Hypothalamus (tissue), 51 donors: Measurements from ENCODE around the gene USP17L12.
"Not testable (repeated sequence)": the region's sequence is repeated elsewhere in the genome, so short reads cannot be mapped to it uniquely, and the experiment has no call there.

Source experiments
- DNase-seq, 51 donors: peaks; one replicate each; lab custom pipeline; 2025; lab: John Stamatoyannopoulos, UW

USP17L12 gene, protein sequence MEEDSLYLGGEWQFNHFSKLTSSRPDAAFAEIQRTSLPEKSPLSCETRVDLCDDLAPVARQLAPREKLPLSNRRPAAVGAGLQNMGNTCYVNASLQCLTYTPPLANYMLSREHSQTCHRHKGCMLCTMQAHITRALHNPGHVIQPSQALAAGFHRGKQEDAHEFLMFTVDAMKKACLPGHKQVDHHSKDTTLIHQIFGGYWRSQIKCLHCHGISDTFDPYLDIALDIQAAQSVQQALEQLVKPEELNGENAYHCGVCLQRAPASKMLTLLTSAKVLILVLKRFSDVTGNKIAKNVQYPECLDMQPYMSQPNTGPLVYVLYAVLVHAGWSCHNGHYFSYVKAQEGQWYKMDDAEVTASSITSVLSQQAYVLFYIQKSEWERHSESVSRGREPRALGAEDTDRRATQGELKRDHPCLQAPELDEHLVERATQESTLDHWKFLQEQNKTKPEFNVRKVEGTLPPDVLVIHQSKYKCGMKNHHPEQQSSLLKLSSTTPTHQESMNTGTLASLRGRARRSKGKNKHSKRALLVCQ

DNA sequence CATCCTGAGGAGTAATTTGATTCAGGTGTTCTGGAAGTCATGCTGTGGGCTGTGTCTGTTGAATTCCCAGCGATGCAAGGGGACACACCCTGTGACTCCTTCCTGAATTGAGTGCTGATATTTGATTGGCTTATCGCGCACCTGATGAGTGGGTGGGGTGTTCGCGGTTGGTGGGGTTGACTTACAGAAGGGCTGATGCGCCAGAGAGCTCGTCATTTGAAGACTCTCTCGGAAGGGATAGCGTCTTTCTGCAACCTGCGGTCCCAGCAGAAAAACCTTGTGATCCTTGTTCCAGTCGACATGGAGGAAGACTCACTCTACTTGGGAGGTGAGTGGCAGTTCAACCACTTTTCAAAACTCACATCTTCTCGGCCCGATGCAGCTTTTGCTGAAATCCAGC is at the start of gene USP17L12:
TSS of gene USP17L12 (plus strand) at position 301 of the 400 bp plus-strand sequence. CDS start at position 301, 0 bp downstream.
- not testable (repeated sequence) for DNase-seq

DNA sequence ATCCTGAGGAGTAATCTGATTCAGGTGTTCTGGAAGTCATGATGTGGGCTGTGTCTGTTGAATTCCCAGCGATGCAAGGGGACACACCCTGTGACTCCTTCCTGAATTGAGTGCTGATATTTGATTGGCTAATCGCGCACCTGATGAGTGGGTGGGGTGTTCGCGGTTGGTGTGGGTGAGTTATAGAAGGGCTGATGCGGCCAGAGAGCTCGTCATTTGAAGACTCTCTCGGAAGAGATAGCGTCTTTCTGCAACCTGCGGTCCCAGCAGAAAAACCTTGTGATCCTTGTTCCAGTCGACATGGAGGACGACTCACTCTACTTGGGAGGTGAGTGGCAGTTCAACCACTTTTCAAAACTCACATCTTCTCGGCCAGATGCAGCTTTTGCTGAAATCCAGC is 9.6 kb upstream of the USP17L12 start, which contains the start of gene USP17L10:
TSS of gene USP17L10 (plus strand) at position 301 of the 400 bp plus-strand sequence. CDS start at position 301, 0 bp downstream.
- not testable (repeated sequence) for DNase-seq

DNA sequence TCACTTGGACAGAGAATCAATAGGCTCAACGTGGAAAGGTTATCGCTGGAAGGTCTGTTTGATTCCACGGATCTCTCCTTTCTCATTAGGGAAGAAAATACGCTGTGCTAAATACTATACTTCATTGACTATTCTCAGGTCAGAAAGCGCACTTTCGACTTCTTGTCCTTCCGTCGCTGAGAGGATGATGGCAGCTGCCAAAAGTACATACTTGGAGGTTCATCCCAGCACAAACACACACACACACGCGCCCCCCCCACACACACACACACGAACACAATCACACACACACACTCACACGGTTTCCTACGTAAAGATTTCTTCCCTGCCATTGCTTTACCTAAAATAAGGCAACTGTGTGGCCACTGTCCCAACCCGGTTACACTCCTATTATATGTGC is 5.3 kb upstream of the USP17L12 start:
- DNase-seq, result not testable (repeated sequence)

DNA sequence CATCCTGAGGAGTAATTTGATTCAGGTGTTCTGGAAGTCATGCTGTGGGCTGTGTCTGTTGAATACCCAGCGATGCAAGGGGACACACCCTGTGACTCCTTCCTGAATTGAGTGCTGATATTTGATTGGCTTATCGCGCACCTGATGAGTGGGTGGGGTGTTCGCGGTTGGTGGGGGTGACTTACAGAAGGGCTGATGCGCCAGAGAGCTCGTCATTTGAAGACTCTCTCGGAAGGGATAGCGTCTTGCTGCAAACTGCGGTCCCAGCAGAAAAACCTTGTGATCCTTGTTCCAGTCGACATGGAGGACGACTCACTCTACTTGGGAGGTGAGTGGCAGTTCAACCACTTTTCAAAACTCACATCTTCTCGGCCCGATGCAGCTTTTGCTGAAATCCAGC is 4.8 kb upstream of the USP17L12 start, which contains the start of gene USP17L11:
TSS of gene USP17L11 (plus strand) at position 301 of the 400 bp plus-strand sequence. CDS start at position 301, 0 bp downstream.
- not testable (repeated sequence) for DNase-seq

DNA sequence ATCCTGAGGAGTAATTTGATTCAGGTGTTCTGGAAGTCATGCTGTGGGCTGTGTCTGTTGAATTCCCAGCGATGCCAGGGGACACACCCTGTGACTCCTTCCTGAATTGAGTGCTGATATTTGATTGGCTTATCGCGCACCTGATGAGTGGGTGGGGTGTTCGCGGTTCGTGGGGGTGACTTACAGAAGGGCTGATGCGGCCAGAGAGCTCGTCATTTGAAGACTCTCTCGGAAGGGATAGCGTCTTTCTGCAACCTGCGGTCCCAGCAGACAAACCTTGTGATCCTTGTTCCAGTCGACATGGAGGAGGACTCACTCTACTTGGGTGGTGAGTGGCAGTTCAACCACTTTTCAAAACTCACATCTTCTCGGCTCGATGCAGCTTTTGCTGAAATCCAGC is 4.6 kb downstream of the USP17L12 start, which contains the start of gene USP17L13:
TSS of gene USP17L13 (plus strand) at position 301 of the 400 bp plus-strand sequence. CDS start at position 301, 0 bp downstream.
- DNase-seq, result not testable (repeated sequence)

DNA sequence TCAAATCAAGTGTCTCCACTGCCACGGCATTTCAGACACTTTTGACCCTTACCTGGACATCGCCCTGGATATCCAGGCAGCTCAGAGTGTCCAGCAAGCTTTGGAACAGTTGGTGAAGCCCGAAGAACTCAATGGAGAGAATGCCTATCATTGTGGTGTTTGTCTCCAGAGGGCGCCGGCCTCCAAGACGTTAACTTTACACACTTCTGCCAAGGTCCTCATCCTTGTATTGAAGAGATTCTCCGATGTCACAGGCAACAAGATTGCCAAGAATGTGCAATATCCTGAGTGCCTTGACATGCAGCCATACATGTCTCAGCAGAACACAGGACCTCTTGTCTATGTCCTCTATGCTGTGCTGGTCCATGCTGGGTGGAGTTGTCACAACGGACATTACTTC is 10.3 kb downstream of the USP17L12 start:
- not testable (repeated sequence) for DNase-seq

DNA sequence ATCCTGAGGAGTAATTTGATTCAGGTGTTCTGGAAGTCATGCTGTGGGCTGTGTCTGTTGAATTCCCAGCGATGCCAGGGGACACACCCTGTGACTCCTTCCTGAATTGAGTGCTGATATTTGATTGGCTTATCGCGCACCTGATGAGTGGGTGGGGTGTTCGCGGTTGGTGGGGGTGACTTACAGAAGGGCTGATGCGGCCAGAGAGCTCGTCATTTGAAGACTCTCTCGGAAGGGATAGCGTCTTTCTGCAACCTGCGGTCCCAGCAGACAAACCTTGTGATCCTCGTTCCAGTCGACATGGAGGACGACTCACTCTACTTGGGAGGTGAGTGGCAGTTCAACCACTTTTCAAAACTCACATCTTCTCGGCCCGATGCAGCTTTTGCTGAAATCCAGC is 14.1 kb downstream of the USP17L12 start, which contains the start of gene USP17L15:
TSS of gene USP17L15 (plus strand) at position 301 of the 400 bp plus-strand sequence. CDS start at position 301, 0 bp downstream.
- DNase-seq, result not testable (repeated sequence)

DNA sequence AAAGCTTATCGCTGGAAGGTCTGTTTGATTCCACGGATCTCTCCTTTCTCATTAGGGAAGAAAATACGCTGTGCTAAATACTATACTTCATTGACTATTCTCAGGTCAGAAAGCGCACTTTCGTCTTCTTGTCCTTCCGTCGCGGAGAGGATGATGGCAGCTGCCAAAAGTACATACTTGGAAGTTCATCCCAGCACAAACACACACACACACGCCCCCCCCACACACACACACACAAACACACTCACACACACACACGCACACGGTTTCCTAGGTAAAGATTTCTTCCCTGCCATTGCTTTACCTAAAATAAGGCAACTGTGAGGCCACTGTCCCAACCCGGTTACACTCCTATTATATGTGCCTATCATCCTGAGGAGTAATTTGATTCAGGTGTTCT is 18.5 kb downstream of the USP17L12 start:
- not testable (repeated sequence) for DNase-seq

DNA sequence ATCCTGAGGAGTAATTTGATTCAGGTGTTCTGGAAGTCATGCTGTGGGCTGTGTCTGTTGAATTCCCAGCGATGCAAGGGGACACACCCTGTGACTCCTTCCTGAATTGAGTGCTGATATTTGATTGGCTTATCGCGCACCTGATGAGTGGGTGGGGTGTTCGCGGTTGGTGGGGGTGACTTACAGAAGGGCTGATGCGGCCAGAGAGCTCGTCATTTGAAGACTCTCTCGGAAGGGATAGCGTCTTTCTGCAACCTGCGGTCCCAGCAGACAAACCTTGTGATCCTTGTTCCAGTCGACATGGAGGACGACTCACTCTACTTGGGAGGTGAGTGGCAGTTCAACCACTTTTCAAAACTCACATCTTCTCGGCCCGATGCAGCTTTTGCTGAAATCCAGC is 23.6 kb downstream of the USP17L12 start, which contains the start of gene USP17L17:
TSS of gene USP17L17 (plus strand) at position 301 of the 400 bp plus-strand sequence. CDS start at position 301, 0 bp downstream.
- DNase-seq, result not testable (repeated sequence)

DNA sequence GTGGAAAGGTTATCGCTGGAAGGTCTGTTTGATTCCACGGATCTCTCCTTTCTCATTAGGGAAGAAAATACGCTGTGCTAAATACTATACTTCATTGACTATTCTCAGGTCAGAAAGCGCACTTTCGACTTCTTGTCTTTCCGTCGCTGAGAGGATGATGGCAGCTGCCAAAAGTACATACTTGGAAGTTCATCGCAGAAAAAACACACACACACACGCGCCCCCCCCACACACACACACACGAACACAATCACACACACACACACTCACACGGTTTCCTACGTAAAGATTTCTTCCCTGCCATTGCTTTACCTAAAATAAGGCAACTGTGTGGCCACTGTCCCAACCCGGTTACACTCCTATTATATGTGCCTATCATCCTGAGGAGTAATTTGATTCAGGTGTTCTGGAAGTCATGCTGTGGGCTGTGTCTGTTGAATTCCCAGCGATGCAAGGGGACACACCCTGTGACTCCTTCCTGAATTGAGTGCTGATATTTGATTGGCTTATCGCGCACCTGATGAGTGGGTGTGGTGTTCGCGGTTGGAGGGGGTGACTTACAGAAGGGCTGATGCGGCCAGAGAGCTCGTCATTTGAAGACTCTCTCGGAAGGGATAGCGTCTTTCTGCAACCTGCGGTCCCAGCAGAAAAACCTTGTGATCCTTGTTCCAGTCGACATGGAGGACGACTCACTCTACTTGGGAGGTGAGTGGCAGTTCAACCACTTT is 28.2 kb downstream of the USP17L12 start, which contains the start of gene USP17L18:
TSS of gene USP17L18 (plus strand) at position 678 of the 728 bp plus-strand sequence. CDS start at position 678, 0 bp downstream.
- DNase-seq, result not testable (repeated sequence)

DNA sequence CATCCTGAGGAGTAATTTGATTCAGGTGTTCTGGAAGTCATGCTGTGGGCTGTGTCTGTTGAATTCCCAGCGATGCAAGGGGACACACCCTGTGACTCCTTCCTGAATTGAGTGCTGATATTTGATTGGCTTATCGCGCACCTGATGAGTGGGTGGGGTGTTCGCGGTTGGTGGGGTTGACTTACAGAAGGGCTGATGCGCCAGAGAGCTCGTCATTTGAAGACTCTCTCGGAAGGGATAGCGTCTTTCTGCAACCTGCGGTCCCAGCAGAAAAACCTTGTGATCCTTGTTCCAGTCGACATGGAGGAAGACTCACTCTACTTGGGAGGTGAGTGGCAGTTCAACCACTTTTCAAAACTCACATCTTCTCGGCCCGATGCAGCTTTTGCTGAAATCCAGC is 33.1 kb downstream of the USP17L12 start, which contains the start of gene USP17L19:
TSS of gene USP17L19 (plus strand) at position 301 of the 400 bp plus-strand sequence. CDS start at position 301, 0 bp downstream.
- DNase-seq, result not testable (repeated sequence)

DNA sequence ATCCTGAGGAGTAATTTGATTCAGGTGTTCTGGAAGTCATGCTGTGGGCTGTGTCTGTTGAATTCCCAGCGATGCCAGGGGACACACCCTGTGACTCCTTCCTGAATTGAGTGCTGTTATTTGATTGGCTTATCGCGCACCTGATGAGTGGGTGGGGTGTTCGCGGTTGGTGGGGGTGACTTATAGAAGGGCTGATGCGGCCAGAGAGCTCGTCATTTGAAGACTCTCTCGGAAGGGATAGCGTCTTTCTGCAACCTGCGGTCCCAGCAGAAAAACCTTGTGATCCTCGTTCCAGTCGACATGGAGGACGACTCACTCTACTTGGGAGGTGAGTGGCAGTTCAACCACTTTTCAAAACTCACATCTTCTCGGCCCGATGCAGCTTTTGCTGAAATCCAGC is 37.9 kb downstream of the USP17L12 start, which contains the start of gene USP17L20:
TSS of gene USP17L20 (plus strand) at position 301 of the 400 bp plus-strand sequence. CDS start at position 301, 0 bp downstream.
- not testable (repeated sequence) for DNase-seq

DNA sequence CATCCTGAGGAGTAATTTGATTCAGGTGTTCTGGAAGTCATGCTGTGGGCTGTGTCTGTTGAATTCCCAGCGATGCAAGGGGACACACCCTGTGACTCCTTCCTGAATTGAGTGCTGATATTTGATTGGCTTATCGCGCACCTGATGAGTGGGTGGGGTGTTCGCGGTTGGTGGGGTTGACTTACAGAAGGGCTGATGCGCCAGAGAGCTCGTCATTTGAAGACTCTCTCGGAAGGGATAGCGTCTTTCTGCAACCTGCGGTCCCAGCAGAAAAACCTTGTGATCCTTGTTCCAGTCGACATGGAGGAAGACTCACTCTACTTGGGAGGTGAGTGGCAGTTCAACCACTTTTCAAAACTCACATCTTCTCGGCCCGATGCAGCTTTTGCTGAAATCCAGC is 42.6 kb downstream of the USP17L12 start, which contains the start of gene USP17L21:
TSS of gene USP17L21 (plus strand) at position 301 of the 400 bp plus-strand sequence. CDS start at position 301, 0 bp downstream.
- not testable (repeated sequence) for DNase-seq

DNA sequence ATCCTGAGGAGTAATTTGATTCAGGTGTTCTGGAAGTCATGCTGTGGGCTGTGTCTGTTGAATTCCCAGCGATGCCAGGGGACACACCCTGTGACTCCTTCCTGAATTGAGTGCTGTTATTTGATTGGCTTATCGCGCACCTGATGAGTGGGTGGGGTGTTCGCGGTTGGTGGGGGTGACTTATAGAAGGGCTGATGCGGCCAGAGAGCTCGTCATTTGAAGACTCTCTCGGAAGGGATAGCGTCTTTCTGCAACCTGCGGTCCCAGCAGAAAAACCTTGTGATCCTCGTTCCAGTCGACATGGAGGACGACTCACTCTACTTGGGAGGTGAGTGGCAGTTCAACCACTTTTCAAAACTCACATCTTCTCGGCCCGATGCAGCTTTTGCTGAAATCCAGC is 47.4 kb downstream of the USP17L12 start, which contains the start of gene USP17L22:
TSS of gene USP17L22 (plus strand) at position 301 of the 400 bp plus-strand sequence. CDS start at position 301, 0 bp downstream.
- not testable (repeated sequence) for DNase-seq
